IMR-90 (cell line): ENCODE data around the gene SLC16A2. TPM values are rescaled to one million over a fixed set of nuclear protein-coding genes. Genes with fewer than 3 reads are reported as not detected.

Source experiments
- ATAC-seq: fragments of 200-7000 bp; cut with Tn5 transposase; 2 replicates; pipeline ENCODE4 v1.9.1; 2020; ENCODE audit warnings: low read depth, mild to moderate bottlenecking, moderate library complexity
- BruUV-seq: library from RNA; stranded (reverse); fragments of 400-500 nt; replicated peaks from 2 replicates; lab custom pipeline; 2021; lab: Mats Ljungman, UMichigan
- CTCF ChIA-PET: fragments of 300-600 bp; formaldehyde crosslinking; extraction: SDS; loops from one replicate; lab custom pipeline; 2021; ENCODE audit warnings: antibody characterized with exemption; lab: Yijun Ruan, JAX
- POLR2A ChIA-PET: fragments of 300-600 bp; sonication (Branson Sonifier 250); formaldehyde crosslinking; loops from one replicate; lab custom pipeline; 2022; ENCODE audit warnings: antibody characterized with exemption; ENCODE audit not compliant: unreplicated experiment; lab: Charles Lee
- DNase-seq: peaks from one replicate; pipeline ENCODE4 v3.0.0; 2013
- H2AFZ ChIP-seq: replicated peaks from 2 replicates; pipeline ENCODE3; 2013; ENCODE audit warnings: low read length, mild to moderate bottlenecking; ENCODE audit not compliant: poor library complexity
- H2AK5ac ChIP-seq: 2 replicates; pipeline ENCODE4 v1.6.1; 2013; ENCODE audit warnings: low read depth, low read length, inconsistent platforms
- H2AK9ac ChIP-seq: replicated peaks from 2 replicates; pipeline ENCODE3; 2013; ENCODE audit warnings: mild to moderate bottlenecking, low read depth, low read length, moderate library complexity; ENCODE audit not compliant: poor library complexity
- H2BK120ac ChIP-seq: 2 replicates; pipeline ENCODE4 v1.6.1; 2013; ENCODE audit warnings: low read depth, low read length, inconsistent platforms
- H2BK15ac ChIP-seq: 3 replicates; pipeline ENCODE4 v1.6.1; 2013; ENCODE audit warnings: low read depth, low read length, inconsistent platforms
- H2BK20ac ChIP-seq: 2 replicates; pipeline ENCODE4 v1.6.1; 2013; ENCODE audit warnings: low read depth, mild to moderate bottlenecking, inconsistent platforms, low read length, moderate library complexity
- H2BK5ac ChIP-seq: 2 replicates; pipeline ENCODE4 v1.6.1; 2013; ENCODE audit warnings: mild to moderate bottlenecking, low read depth, low read length, inconsistent platforms; ENCODE audit not compliant: poor library complexity, severe bottlenecking
- H3K14ac ChIP-seq: replicated peaks from 2 replicates; pipeline ENCODE4 v1.6.1; 2013; ENCODE audit warnings: low read depth, low read length, inconsistent platforms
- H3K18ac ChIP-seq: 2 replicates; pipeline ENCODE4 v1.6.1; 2013; ENCODE audit warnings: low read depth, low read length, control low read depth
- H3K23ac ChIP-seq: 2 replicates; pipeline ENCODE4 v1.6.1; 2013; ENCODE audit warnings: low read depth, low read length, inconsistent platforms
- H3K27ac ChIP-seq: 2 replicates; pipeline ENCODE4 v1.5.1; 2013; ENCODE audit warnings: mild to moderate bottlenecking, control low read depth, low read length; ENCODE audit not compliant: insufficient read depth
- H3K27me3 ChIP-seq: 2 replicates; pipeline ENCODE4 v1.6.1; 2013; ENCODE audit warnings: low read length; ENCODE audit not compliant: control insufficient read depth, insufficient read depth
- H3K36me3 ChIP-seq: 2 replicates; pipeline ENCODE4 v1.6.1; 2013; ENCODE audit warnings: low read length, mixed read lengths; ENCODE audit not compliant: control insufficient read depth, insufficient read depth
- H3K4ac ChIP-seq: 2 replicates; pipeline ENCODE4 v1.6.1; 2013; ENCODE audit warnings: low read depth, low read length, inconsistent platforms
- H3K4me1 ChIP-seq: 2 replicates; pipeline ENCODE4 v1.6.1; 2013; ENCODE audit warnings: low read length, mixed read lengths; ENCODE audit not compliant: control insufficient read depth, insufficient read depth
- H3K4me2 ChIP-seq: 2 replicates; pipeline ENCODE4 v1.6.1; 2013; ENCODE audit warnings: low read depth, mild to moderate bottlenecking, control low read depth, low read length, moderate library complexity
- H3K4me3 ChIP-seq: 2 replicates; pipeline ENCODE4 v1.5.1; 2013; ENCODE audit warnings: low read depth, mild to moderate bottlenecking, control low read depth, low read length, moderate library complexity; ENCODE audit not compliant: insufficient read depth
- H3K56ac ChIP-seq: 2 replicates; pipeline ENCODE4 v1.6.1; 2013; ENCODE audit warnings: low read length, inconsistent platforms; ENCODE audit not compliant: insufficient read depth; ENCODE audit errors: extremely low read depth
- H3K79me1 ChIP-seq, 2 experiments: 2 replicates each; pipeline ENCODE4 v1.6.1; 2013; ENCODE audit warnings: low read length in 2 of 2, inconsistent platforms in 1 of 2, low read depth in 1 of 2
- H3K9ac ChIP-seq: 2 replicates; pipeline ENCODE4 v1.6.1; 2013; ENCODE audit warnings: low read depth, low read length, control low read depth
- H3K9me1 ChIP-seq: 2 replicates; pipeline ENCODE4 v1.6.1; 2013; ENCODE audit warnings: low read length, inconsistent platforms; ENCODE audit not compliant: insufficient read depth
- H3K9me3 ChIP-seq: 2 replicates; pipeline ENCODE4 v1.6.1; 2013; ENCODE audit warnings: low read length; ENCODE audit not compliant: control insufficient read depth, insufficient read depth
- H4K20me1 ChIP-seq: 2 replicates; pipeline ENCODE4 v1.6.1; 2013; ENCODE audit warnings: low read length, inconsistent platforms; ENCODE audit not compliant: insufficient read depth
- H4K5ac ChIP-seq: 2 replicates; pipeline ENCODE4 v1.6.1; 2013; ENCODE audit warnings: mild to moderate bottlenecking, low read depth, low read length, control low read depth
- H4K8ac ChIP-seq, 2 experiments: 2 replicates each; pipeline ENCODE4 v1.6.1; 2013; ENCODE audit warnings: low read depth in 2 of 2, low read length in 2 of 2, control low read depth in 1 of 2, inconsistent platforms in 1 of 2
- H4K91ac ChIP-seq: 2 replicates; pipeline ENCODE4 v1.6.1; 2013; ENCODE audit warnings: low read depth, low read length, inconsistent platforms; ENCODE audit not compliant: insufficient read depth
- BHLHE40 ChIP-seq: fragments of 150-350 bp; IDR thresholded peaks from 2 replicates; pipeline ENCODE4 v1.6.1; 2016; ENCODE audit warnings: mild to moderate bottlenecking, low read depth, low read length
- CEBPB ChIP-seq: IDR thresholded peaks from 2 replicates; pipeline ENCODE4 v1.6.1; 2012; ENCODE audit warnings: low read depth, low read length, improper control_type of control experiment
- CHD1 ChIP-seq: IDR thresholded peaks from 2 replicates; pipeline ENCODE4 v1.6.1; 2012; ENCODE audit warnings: low read depth, low read length, improper control_type of control experiment
- FOS ChIP-seq: fragments of 150-350 bp; IDR thresholded peaks from 2 replicates; pipeline ENCODE4 v1.6.1; 2016; ENCODE audit warnings: low read depth, low read length
- MAFK ChIP-seq: IDR thresholded peaks from 2 replicates; pipeline ENCODE4 v1.6.1; 2012; ENCODE audit warnings: low read depth, low read length, improper control_type of control experiment
- MAZ ChIP-seq: IDR thresholded peaks from 2 replicates; pipeline ENCODE4 v1.6.1; 2012; ENCODE audit warnings: low read depth, mild to moderate bottlenecking, low read length, improper control_type of control experiment, moderate library complexity, borderline replicate concordance
- MXI1 ChIP-seq: IDR thresholded peaks from 2 replicates; pipeline ENCODE4 v1.6.1; 2012; ENCODE audit warnings: low read depth, mild to moderate bottlenecking, low read length, moderate library complexity, borderline replicate concordance
- NFE2L2 ChIP-seq: fragments of 150-350 bp; IDR thresholded peaks from 2 replicates; pipeline ENCODE4 v1.6.1; 2016; ENCODE audit warnings: low read depth, mild to moderate bottlenecking, low read length
- POLR2A ChIP-seq: IDR thresholded peaks from 2 replicates; pipeline ENCODE4 v1.6.1; 2012; ENCODE audit warnings: mild to moderate bottlenecking, low read depth, low read length
- RAD21 ChIP-seq: IDR thresholded peaks from 2 replicates; pipeline ENCODE4 v1.6.1; 2012; ENCODE audit warnings: low read length, improper control_type of control experiment
- RCOR1 ChIP-seq: IDR thresholded peaks from 2 replicates; pipeline ENCODE4 v1.6.1; 2012; ENCODE audit warnings: mild to moderate bottlenecking, low read length, improper control_type of control experiment; ENCODE audit not compliant: insufficient replicate concordance
- SMC3 ChIP-seq: fragments of 150-350 bp; IDR thresholded peaks from 2 replicates; pipeline ENCODE4 v1.6.1; 2016; ENCODE audit warnings: low read depth, mild to moderate bottlenecking, antibody characterized with exemption, low read length, moderate library complexity
- WGBS, 2 experiments: methylation state at CpG; one replicate each; pipeline versions ENCODE4 v1.1.5 to v1.1.7; 2013; ENCODE audit warnings: missing lambda C conversion rate in 2 of 2; ENCODE audit not compliant: insufficient read length in 1 of 2; ENCODE audit errors: extremely low coverage in 2 of 2; 5-methylcytosine and 5-hydroxymethylcytosine counted together
- dilution Hi-C: fragments of 300-500 bp; cut with HindIII; formaldehyde crosslinking; loops from one replicate; pipeline ENCODE4 v1.14.3; 2018; ENCODE audit warnings: low sequenced_read_pairs; ENCODE audit not compliant: unreplicated experiment
- in situ Hi-C: fragments of 300-500 bp; cut with MboI; formaldehyde crosslinking; loops from 3 replicates; pipeline ENCODE4 v1.14.3; 2019; ENCODE audit warnings: low sequenced_read_pairs, inconsistent platforms, mixed read lengths
- intact Hi-C: fragments of 100-400 bp; cut with micrococcal nuclease; formaldehyde crosslinking; loops from 2 replicates; pipeline ENCODE4 v1.10.0; 2022
- polyA plus RNA-seq, 3 experiments: library from polyadenylated mRNA; depleted of rRNA; stranded (reverse); fragments of >200 nt; gene quantifications; 2 replicates each; pipeline ENCODE4 v1.2.3, GENCODE V29; 2012; ENCODE audit warnings: low replicate concordance in 1 of 3
- total RNA-seq: library from RNA; depleted of rRNA; stranded (reverse); fragments of >200 nt; gene quantifications from 2 replicates; pipeline ENCODE4 v1.2.3, GENCODE V29; 2012
- TF ChIP-seq, protein P1 (sequence below): conservative IDR thresholded peaks from 2 replicates; pipeline ENCODE4 v1.5.1; 2012; ENCODE audit warnings: mild to moderate bottlenecking, low read depth, low read length, improper control_type of control experiment
- TF ChIP-seq, protein P2 (sequence below): fragments of 150-350 bp; IDR thresholded peaks from 2 replicates; pipeline ENCODE4 v1.6.1; 2017; ENCODE audit warnings: mild to moderate bottlenecking, antibody characterized with exemption, low read length, low read depth
- TF ChIP-seq, protein P3 (sequence below): fragments of 150-350 bp; IDR thresholded peaks from 2 replicates; pipeline ENCODE4 v1.6.1; 2016; ENCODE audit warnings: low read depth, mild to moderate bottlenecking, low read length, moderate library complexity, borderline replicate concordance

The SLC16A2 gene
- total and polyA plus RNA-seq, 2 of the 4 experiments (the other 2 are of a cell fraction) = 6.1 to 23.8 TPM

DNA sequence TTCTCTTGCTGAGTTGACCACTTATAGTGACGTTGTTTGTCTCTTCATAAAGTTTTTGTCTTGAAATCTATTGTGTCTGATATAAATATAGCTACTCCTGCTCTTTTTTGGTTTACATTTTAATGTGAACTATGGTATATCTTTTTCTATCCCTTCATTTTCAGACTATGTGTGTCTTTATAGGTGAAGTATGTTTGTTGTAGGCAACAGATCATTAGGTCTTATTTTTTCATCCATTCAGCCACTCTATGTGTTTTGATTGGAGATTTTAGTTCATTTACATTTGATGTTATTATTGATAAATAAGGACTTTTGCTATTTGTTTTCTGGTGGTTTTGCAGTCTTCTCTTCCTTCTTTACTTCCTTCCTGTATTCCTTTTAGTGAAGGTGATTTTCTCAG is 44.0 kb upstream of the SLC16A2 start:
- no TSS peak for BruUV-seq
- Histone ChIP-seq H4K91ac (no peak overlapping the region), H2AFZ (no peak overlapping the region), H3K4ac (no peak overlapping the region), H3K14ac (no peak overlapping the region), H2AK9ac (no peak overlapping the region), H2BK15ac (no peak overlapping the region), H4K20me1 (no peaks in the 10 kb centered on the region), H3K27ac (no peak overlapping the region), H3K4me3 (no peak overlapping the region), H2BK5ac (no peak overlapping the region), H3K27me3 (peaks cover 9% of the 10 kb centered on the region), H3K18ac (no peak overlapping the region), H3K79me1 (no peaks in the 10 kb centered on the region), H3K9ac (no peak overlapping the region), H3K56ac (no peak overlapping the region), H3K9me1 (no peaks in the 10 kb centered on the region), H2BK120ac (no peak overlapping the region), H3K23ac (no peak overlapping the region), H2BK20ac (no peak overlapping the region), H3K4me1 (no peaks in the 10 kb centered on the region), H4K8ac (no peak overlapping the region), H2AK5ac (no peak overlapping the region), H3K4me2 (no peak overlapping the region), H3K36me3 (no peaks in the 10 kb centered on the region), H3K9me3 (no peaks in the 10 kb centered on the region), H4K5ac (no peak overlapping the region)
- ATAC-seq = no peak
- dilution Hi-C loops = no loop called here
- intact Hi-C loops = no loop called here
- in situ Hi-C loops = no loop called here
- POLR2A ChIA-PET = no interaction called here
- CTCF ChIA-PET = no interaction called here
- WGBS, 2 experiments = no CpG with 5 or more reads among the region's 1 CpG
- DNase-seq = no peak
- TF ChIP-seq, protein P1, sequence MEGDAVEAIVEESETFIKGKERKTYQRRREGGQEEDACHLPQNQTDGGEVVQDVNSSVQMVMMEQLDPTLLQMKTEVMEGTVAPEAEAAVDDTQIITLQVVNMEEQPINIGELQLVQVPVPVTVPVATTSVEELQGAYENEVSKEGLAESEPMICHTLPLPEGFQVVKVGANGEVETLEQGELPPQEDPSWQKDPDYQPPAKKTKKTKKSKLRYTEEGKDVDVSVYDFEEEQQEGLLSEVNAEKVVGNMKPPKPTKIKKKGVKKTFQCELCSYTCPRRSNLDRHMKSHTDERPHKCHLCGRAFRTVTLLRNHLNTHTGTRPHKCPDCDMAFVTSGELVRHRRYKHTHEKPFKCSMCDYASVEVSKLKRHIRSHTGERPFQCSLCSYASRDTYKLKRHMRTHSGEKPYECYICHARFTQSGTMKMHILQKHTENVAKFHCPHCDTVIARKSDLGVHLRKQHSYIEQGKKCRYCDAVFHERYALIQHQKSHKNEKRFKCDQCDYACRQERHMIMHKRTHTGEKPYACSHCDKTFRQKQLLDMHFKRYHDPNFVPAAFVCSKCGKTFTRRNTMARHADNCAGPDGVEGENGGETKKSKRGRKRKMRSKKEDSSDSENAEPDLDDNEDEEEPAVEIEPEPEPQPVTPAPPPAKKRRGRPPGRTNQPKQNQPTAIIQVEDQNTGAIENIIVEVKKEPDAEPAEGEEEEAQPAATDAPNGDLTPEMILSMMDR = no peak
- no peak for TF ChIP-seq MXI1
- TF ChIP-seq, protein P2, sequence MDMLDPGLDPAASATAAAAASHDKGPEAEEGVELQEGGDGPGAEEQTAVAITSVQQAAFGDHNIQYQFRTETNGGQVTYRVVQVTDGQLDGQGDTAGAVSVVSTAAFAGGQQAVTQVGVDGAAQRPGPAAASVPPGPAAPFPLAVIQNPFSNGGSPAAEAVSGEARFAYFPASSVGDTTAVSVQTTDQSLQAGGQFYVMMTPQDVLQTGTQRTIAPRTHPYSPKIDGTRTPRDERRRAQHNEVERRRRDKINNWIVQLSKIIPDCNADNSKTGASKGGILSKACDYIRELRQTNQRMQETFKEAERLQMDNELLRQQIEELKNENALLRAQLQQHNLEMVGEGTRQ = no peak
- no peak for TF ChIP-seq RCOR1
- no peak for TF ChIP-seq MAZ
- no peak for TF ChIP-seq CEBPB
- TF ChIP-seq POLR2A = no peak
- no peak for TF ChIP-seq BHLHE40
- TF ChIP-seq, protein P3, sequence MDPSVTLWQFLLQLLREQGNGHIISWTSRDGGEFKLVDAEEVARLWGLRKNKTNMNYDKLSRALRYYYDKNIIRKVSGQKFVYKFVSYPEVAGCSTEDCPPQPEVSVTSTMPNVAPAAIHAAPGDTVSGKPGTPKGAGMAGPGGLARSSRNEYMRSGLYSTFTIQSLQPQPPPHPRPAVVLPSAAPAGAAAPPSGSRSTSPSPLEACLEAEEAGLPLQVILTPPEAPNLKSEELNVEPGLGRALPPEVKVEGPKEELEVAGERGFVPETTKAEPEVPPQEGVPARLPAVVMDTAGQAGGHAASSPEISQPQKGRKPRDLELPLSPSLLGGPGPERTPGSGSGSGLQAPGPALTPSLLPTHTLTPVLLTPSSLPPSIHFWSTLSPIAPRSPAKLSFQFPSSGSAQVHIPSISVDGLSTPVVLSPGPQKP = no peak
- TF ChIP-seq CHD1 = no peak
- TF ChIP-seq FOS = no peak
- no peak for TF ChIP-seq SMC3
- TF ChIP-seq NFE2L2 = no peak
- TF ChIP-seq MAFK = no peak
- TF ChIP-seq RAD21 = no peak
